ENCODE measurements around the gene CABCOCO1.

The CABCOCO1 gene

DNA sequence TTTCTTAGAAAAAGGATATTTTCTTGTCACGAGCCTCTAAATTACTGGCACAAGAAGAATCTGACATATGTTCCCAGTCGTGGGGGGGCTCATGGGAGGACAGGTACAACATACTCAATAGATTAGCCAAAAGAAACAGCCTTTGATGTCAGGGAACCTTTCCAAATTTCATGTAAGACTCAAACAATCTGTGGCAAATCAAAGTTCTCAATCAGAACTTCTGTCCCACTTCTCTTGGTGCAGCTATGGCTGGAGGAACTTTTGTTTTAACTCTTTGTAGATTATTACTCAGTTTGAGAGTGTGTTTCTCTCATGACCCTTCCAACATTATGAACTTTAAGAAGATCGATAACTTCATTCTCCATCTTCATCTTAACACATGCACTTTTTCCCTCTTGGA is 124.4 kb downstream of the CABCOCO1 start:
- TF ChIP-seq TAF1 (IDR thresholded peaks at IDR 0.05; ENCODE audit: borderline replicate concordance, insufficient read depth, low read length) (no peak), SIN3A (IDR thresholded peaks at IDR 0.05; ENCODE audit: borderline replicate concordance, insufficient read depth, low read length) (no peak)

DNA sequence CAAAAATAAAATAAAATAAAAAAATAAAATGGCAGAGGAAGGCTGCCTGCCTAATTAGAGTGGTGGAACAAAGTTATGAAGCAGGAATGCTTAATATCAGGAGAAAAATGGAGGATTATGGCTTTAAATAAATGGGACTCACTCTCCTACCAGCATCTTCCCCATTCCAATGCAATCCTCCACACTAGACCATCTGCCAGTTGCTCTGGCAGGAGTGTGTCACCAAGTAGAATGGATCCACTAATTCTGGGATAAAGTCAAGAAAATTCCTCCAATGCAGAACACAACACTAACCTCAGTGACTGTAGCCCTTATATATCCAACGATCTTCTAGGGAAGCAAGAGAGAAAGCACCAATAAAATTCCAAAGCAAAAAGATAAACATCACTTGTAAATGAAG is 126.3 kb downstream of the CABCOCO1 start:
- TF ChIP-seq, protein P1, sequence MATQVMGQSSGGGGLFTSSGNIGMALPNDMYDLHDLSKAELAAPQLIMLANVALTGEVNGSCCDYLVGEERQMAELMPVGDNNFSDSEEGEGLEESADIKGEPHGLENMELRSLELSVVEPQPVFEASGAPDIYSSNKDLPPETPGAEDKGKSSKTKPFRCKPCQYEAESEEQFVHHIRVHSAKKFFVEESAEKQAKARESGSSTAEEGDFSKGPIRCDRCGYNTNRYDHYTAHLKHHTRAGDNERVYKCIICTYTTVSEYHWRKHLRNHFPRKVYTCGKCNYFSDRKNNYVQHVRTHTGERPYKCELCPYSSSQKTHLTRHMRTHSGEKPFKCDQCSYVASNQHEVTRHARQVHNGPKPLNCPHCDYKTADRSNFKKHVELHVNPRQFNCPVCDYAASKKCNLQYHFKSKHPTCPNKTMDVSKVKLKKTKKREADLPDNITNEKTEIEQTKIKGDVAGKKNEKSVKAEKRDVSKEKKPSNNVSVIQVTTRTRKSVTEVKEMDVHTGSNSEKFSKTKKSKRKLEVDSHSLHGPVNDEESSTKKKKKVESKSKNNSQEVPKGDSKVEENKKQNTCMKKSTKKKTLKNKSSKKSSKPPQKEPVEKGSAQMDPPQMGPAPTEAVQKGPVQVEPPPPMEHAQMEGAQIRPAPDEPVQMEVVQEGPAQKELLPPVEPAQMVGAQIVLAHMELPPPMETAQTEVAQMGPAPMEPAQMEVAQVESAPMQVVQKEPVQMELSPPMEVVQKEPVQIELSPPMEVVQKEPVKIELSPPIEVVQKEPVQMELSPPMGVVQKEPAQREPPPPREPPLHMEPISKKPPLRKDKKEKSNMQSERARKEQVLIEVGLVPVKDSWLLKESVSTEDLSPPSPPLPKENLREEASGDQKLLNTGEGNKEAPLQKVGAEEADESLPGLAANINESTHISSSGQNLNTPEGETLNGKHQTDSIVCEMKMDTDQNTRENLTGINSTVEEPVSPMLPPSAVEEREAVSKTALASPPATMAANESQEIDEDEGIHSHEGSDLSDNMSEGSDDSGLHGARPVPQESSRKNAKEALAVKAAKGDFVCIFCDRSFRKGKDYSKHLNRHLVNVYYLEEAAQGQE (IDR thresholded peaks at IDR 0.05; ENCODE audit: insufficient read depth in 1 of 2, low read depth in 2 of 2, low read length in 2 of 2): no peak
- TF ChIP-seq SIN3A (IDR thresholded peaks at IDR 0.05; ENCODE audit: borderline replicate concordance, insufficient read depth, low read length) (no peak), FOXP2 (optimal IDR thresholded peaks at IDR 0.05; ENCODE audit: borderline replicate concordance, extremely low read depth, extremely low read length, insufficient read depth) (no peak), POLR2AphosphoS5 (IDR thresholded peaks at IDR 0.05; ENCODE audit: low read depth, low read length) (no peak), TAF1 (IDR thresholded peaks at IDR 0.05; ENCODE audit: borderline replicate concordance, insufficient read depth, low read length) (no peak)

DNA sequence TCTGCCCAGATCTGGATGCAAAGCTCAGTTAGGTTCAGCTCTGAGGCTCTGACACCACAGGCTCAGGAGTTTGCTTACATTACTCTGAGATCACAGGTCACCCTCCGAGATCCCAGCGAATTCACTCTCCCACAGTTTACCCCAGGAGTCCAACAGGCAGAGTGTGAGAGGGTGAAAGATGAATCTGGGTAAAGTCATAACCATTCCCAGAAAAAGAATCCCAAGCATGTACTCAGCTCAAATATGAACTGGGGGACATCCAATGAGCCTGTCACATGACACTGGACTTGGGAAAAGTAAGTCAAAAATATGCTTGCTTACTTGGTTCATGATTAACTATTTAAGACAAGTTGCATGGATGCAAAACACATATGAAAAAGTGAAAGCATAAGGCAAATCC is 128.5 kb downstream of the CABCOCO1 start:
- TF ChIP-seq, protein P1 (IDR thresholded peaks at IDR 0.05; ENCODE audit: insufficient read depth in 1 of 2, low read depth in 2 of 2, low read length in 2 of 2): no peak
- no peak for TF ChIP-seq TAF1 (IDR thresholded peaks at IDR 0.05; ENCODE audit: borderline replicate concordance, insufficient read depth, low read length)
- no peak for TF ChIP-seq POLR2AphosphoS5 (IDR thresholded peaks at IDR 0.05; ENCODE audit: low read depth, low read length)
- TF ChIP-seq FOXP2 (optimal IDR thresholded peaks at IDR 0.05; ENCODE audit: borderline replicate concordance, extremely low read depth, extremely low read length, insufficient read depth): no peak
- no peak for TF ChIP-seq SIN3A (IDR thresholded peaks at IDR 0.05; ENCODE audit: borderline replicate concordance, insufficient read depth, low read length)

DNA sequence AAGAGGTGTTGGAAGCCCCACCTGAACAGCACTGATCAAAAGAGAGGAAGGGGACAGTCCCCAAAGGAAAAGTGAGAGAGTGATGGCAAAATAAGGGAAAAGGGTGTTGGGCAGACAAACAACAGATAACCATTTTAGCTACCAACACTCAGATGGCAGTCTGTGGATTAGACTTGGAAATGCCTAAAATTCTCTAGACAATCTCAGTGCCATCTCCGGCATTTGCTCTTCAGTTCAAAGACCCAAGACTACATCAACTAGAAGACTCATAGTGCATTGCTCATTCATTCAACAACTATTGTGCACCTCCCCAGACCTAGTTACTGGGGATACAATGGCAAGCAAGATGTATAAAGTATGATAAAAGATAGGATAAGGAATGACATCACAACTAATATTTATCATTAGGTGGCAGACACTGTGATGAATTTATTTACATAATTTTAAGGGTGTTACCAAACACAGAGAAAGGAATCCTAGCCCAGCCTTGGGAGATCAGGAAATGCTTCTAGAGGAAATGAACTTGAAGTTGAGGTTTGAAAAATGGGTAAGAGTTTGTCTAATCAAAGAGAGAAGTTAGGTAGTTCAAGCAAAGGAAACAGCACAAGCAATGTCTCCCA is 129.5 kb downstream of the CABCOCO1 start:
- no peak for TF ChIP-seq SIN3A (IDR thresholded peaks at IDR 0.05; ENCODE audit: borderline replicate concordance, insufficient read depth, low read length)
- no peak for TF ChIP-seq FOXP2 (optimal IDR thresholded peaks at IDR 0.05; ENCODE audit: borderline replicate concordance, extremely low read depth, extremely low read length, insufficient read depth)

DNA sequence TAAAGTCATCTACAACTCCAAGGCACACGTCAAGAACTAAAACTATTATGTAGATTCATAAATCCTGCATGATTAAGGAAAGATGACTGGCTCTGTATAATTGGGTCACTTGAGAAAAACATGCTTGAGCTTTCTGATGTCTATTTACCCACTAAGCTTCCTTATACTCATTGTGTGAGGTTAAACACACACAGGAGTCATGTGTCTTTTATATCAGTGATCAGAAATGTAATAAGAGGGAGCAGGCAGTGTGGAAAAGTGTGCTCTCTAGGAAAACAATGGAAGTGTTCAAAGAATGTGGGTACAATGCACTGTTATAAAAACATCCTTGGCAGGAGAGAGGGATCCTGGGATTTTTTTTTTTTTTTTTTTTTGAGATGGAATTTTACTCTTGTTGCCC is 130.2 kb downstream of the CABCOCO1 start:
- no peak for TF ChIP-seq SIN3A (IDR thresholded peaks at IDR 0.05; ENCODE audit: borderline replicate concordance, insufficient read depth, low read length)
- TF ChIP-seq, protein P1 (IDR thresholded peaks at IDR 0.05; ENCODE audit: insufficient read depth in 1 of 2, low read depth in 2 of 2, low read length in 2 of 2): no peak
- no peak for TF ChIP-seq TAF1 (IDR thresholded peaks at IDR 0.05; ENCODE audit: borderline replicate concordance, insufficient read depth, low read length)
- no peak for TF ChIP-seq POLR2AphosphoS5 (IDR thresholded peaks at IDR 0.05; ENCODE audit: low read depth, low read length)
- no peak for TF ChIP-seq FOXP2 (optimal IDR thresholded peaks at IDR 0.05; ENCODE audit: borderline replicate concordance, extremely low read depth, extremely low read length, insufficient read depth)

DNA sequence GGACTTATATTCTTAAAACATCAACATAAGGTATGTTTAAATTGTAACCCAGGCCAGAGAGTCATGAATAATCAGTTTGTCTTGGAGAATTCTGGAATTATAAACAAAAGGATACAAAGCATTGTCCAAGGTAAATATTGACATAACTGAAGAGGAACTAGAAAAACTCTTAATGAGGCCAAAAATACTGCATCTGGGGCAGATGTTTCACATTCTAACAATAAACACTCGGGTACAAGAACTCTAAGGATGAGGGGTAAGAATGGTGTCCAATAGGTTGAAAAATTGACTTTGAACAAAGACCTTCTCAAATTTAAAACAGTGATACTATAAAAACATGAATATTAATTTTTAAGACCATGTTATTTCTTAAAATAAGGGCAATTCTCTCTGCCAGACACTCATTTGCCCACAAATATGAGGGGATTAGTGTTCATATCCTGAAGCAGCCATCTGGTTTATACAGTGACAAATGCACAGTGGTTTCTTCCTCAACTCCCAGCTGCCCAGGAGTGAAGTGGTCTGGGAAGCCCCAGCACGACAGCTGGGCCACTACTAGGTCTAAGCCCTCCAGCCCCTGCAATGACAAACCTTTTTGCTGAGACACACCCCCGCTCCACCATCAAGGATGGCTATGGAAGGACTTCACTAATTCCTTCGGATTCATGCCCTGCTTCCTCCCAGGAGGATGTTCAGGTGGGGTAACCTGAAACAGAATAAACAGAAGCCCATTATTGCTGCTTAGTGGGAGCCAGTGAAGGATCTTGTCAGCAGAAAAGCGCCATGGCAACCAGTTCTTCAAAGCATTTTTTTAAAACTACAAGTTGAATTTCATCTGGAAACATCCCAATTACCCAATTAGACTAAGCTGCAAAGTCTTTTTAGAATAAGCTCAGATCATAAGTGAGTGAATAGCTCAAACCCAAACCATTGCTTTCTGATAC is 131.3 kb downstream of the CABCOCO1 start:
- TF ChIP-seq, protein P1 (IDR thresholded peaks at IDR 0.05; ENCODE audit: insufficient read depth in 1 of 2, low read depth in 2 of 2, low read length in 2 of 2): no peak
- no peak for TF ChIP-seq SIN3A (IDR thresholded peaks at IDR 0.05; ENCODE audit: borderline replicate concordance, insufficient read depth, low read length)
- TF ChIP-seq POLR2AphosphoS5 (IDR thresholded peaks at IDR 0.05; ENCODE audit: low read depth, low read length): no peak
- TF ChIP-seq TAF1 (IDR thresholded peaks at IDR 0.05; ENCODE audit: borderline replicate concordance, insufficient read depth, low read length): no peak
- no peak for TF ChIP-seq FOXP2 (optimal IDR thresholded peaks at IDR 0.05; ENCODE audit: borderline replicate concordance, extremely low read depth, extremely low read length, insufficient read depth)

Measured in PFSK-1 (cell line).